GM12875 (cell line): ENCODE results near the gene PPP3CA.
"Not testable (repeated sequence)": the region's sequence is repeated elsewhere in the genome, so short reads cannot be mapped to it uniquely, and the experiment has no call there.

ENCODE experiments used
- H3K4me3 ChIP-seq: one replicate; pipeline ENCODE4 v1.5.1; 2011; ENCODE audit warnings: low read depth, low read length, control low read depth
- CTCF ChIP-seq: IDR thresholded peaks from 2 replicates; pipeline ENCODE4 v1.5.1; 2011; ENCODE audit warnings: low read depth, mild to moderate bottlenecking, control low read depth, inconsistent platforms, low read length, moderate library complexity, borderline replicate concordance; ENCODE audit not compliant: insufficient read depth

Gene PPP3CA

GRCh38 chr4:101244349-101244748 lies 103.0 kb downstream of the PPP3CA start:
- TF ChIP-seq CTCF = no peak
- no peak overlapping the region for H3K4me3 ChIP-seq

DNA sequence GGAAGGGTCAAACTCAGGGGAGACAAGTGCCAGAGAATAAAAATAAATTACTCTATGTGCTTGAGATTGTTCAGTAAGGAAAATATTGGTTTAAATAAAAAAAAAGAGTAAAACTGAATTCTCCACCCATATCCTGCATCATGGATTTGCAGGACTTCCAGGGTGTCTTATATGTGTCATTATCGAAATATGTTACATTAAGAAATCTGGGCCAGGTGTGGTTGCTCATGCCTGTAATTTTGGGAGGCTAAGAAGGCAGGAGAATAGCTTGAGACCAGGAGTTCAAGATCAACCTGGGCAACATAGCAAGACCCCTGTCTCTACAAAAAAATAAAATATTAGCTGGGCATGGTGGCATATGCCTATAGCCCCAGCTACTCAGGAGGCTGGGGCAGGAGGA lies 104.9 kb downstream of the PPP3CA start:
- no peak overlapping the region for H3K4me3 ChIP-seq
- TF ChIP-seq CTCF = no peak

- TF ChIP-seq CTCF = no peak
- H3K4me3 ChIP-seq = no peak overlapping the region
Observed at GRCh38 chr4:101240099-101240498, 107.2 kb downstream of the PPP3CA start.

DNA sequence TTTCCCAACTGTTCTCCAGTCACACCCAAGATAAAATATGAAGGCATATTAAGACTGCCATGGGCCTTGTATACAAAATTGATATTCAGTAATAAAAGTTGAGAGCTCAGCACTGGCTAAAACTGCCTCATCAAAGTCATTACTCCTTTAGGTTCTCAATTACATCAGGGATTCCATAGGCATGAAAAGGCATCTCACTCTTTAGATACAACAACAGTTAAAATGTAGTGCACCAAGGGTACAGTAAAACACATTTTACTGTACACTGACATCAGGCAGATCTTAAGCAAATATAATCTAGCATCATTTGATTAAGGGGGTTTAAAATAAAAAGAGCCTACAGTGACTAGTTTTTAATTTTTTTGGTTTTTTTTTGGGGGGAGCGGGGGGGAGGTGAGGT lies 107.7 kb downstream of the PPP3CA start:
- H3K4me3 ChIP-seq = no peak overlapping the region

GRCh38 chr4:101238706-101239105 lies 108.6 kb downstream of the PPP3CA start:
- TF ChIP-seq CTCF = no peak
- no peak overlapping the region for H3K4me3 ChIP-seq

More for the DNA sequence above, 107.7 kb downstream of the PPP3CA start:
- no peak for TF ChIP-seq CTCF

GRCh38 chr4:101237773-101238172 lies 109.6 kb downstream of the PPP3CA start:
- H3K4me3 ChIP-seq = no peak overlapping the region
- TF ChIP-seq CTCF = no peak

- no peak overlapping the region for H3K4me3 ChIP-seq
- no peak for TF ChIP-seq CTCF
Observed at GRCh38 chr4:101236097-101236496, 111.2 kb downstream of the PPP3CA start.

DNA sequence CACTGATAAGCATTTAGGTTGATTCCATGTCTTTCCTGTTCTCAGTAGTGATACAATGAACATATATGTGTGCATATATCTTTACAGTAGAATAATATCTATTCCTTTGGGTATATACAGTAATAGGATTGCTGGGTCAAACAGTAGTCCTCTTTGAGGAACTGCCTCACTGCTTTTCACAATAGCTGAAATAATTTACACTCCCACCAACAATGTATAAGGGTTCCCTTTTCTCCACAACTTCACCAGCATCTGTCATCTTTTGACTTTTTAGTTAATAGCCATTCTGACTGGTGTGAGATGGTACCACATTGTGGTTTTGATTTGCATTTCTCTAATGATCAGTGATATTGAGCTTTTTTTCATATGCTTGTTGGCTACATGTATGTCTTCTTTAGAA lies 113.2 kb downstream of the PPP3CA start:
- not testable (repeated sequence) for H3K4me3 ChIP-seq
